ENCODE measurements around the gene SMIM24. TPM values are rescaled to one million over a fixed set of nuclear protein-coding genes. Genes with fewer than 3 reads are reported as not detected.
A peak's percentile ranks its signal among the peaks of the same experiment; 100 is the strongest.

SMIM24 gene
- total and polyA plus RNA-seq, 9 of the 15 experiments (the other 6 are each of a cell fraction or from before 2014, with no cell fraction given) = 0.45 to 12.3 (median 1.4) TPM; not detected in 1

- TF ChIP-seq PBX2 (CRISPR knock-in tag; IDR thresholded peaks at IDR 0.05; ENCODE audit: low read depth) (no peak), PBX2 (tag; conservative IDR thresholded peaks at IDR 0.05; ENCODE audit: low read depth) (0 out of 2 replicates have a peak, but pooled peaks have one; percentile 45), COPS2 (conservative IDR thresholded peaks at IDR 0.05) (no peak), HNRNPH1 (optimal IDR thresholded peaks at IDR 0.05; ENCODE audit: low read depth, low read length) (no peak), CBX8 (IDR thresholded peaks at IDR 0.05; ENCODE audit: borderline replicate concordance, extremely low read depth, low read depth, low read length, poor library complexity, severe bottlenecking) (no peak), IRF9 (tag; IDR thresholded peaks at IDR 0.05) (no peak), ZNF655 (CRISPR knock-in tag; IDR thresholded peaks at IDR 0.05) (no peak), GTF2E2 (tag; IDR thresholded peaks at IDR 0.05) (no peak), JUN (IDR thresholded peaks at IDR 0.05; ENCODE audit: borderline replicate concordance, low read depth, low read length) (no peak), JUN (CRISPR knock-in tag; IDR thresholded peaks at IDR 0.05; ENCODE audit: borderline replicate concordance) (no peak), ZNF143 (CRISPR knock-in tag; IDR thresholded peaks at IDR 0.05) (no peak), HOMEZ (CRISPR knock-in tag; IDR thresholded peaks at IDR 0.05) (no peak), ELF1 (tag; IDR thresholded peaks at IDR 0.05) (no peak), USF2 (CRISPR knock-in tag; IDR thresholded peaks at IDR 0.05) (0 out of 2 replicates have a peak, but pooled peaks have one; percentile 8), DPF2 (IDR thresholded peaks at IDR 0.05) (0 out of 2 replicates have a peak, but pooled peaks have one; percentile 79), SP2 (IDR thresholded peaks at IDR 0.05; ENCODE audit: extremely low read depth, low read depth, low read length, poor library complexity, severe bottlenecking) (no peak), ZNF253 (CRISPR knock-in tag; conservative IDR thresholded peaks at IDR 0.05) (no peak), CREB5 (CRISPR knock-in tag; IDR thresholded peaks at IDR 0.05) (no peak), FOSL1 (tag; conservative IDR thresholded peaks at IDR 0.05) (no peak; the same call in 1 of the 2 replicates), ETV1 (tag; conservative IDR thresholded peaks at IDR 0.05; ENCODE audit: low read depth) (no peak)
These were observed 40.8 kb upstream of the SMIM24 start (continued) for GRCh38 chr19:3521104-3521445.
